Effector CD4-positive, alpha-beta T cell (primary cell): Measurements from ENCODE around the gene SRRM4.
"Not testable (repeated sequence)": the region's sequence is repeated elsewhere in the genome, so short reads cannot be mapped to it uniquely, and the experiment has no call there.

Experiments
- DNase-seq: peaks from one replicate; pipeline ENCODE4 v3.0.0-alpha.2; 2020

The SRRM4 gene

GRCh38 chr12:119071176-119071575 lies 89.8 kb downstream of the SRRM4 start:
- no peak for DNase-seq

GRCh38 chr12:119071638-119072231 lies 90.4 kb downstream of the SRRM4 start:
- DNase-seq = no peak

GRCh38 chr12:119072440-119072839 lies 91.1 kb downstream of the SRRM4 start:
- DNase-seq = no peak

- DNase-seq = no peak
Observed at GRCh38 chr12:119075222-119075787, 94.0 kb downstream of the SRRM4 start.

GRCh38 chr12:119075918-119076317 lies 94.6 kb downstream of the SRRM4 start:
- no peak for DNase-seq

- DNase-seq = no peak
Observed at GRCh38 chr12:119079530-119079929, 98.2 kb downstream of the SRRM4 start.

- DNase-seq = no peak
Observed at GRCh38 chr12:119082016-119082415, 100.7 kb downstream of the SRRM4 start.

- DNase-seq = no peak
Observed at GRCh38 chr12:119082496-119082895, 101.2 kb downstream of the SRRM4 start.

GRCh38 chr12:119088685-119089379 lies 107.5 kb downstream of the SRRM4 start:
- DNase-seq = no peak

- DNase-seq = no peak
Observed at GRCh38 chr12:119089380-119090013, 108.2 kb downstream of the SRRM4 start.

- DNase-seq = no peak
Observed at GRCh38 chr12:119090276-119090675, 108.9 kb downstream of the SRRM4 start.

GRCh38 chr12:119090865-119091264 lies 109.5 kb downstream of the SRRM4 start:
- no peak for DNase-seq

GRCh38 chr12:119096429-119097202 lies 115.3 kb downstream of the SRRM4 start:
- DNase-seq = no peak

GRCh38 chr12:119100933-119101332 lies 119.6 kb downstream of the SRRM4 start:
- no peak for DNase-seq

- no peak for DNase-seq
Observed at GRCh38 chr12:119102274-119102673, 120.9 kb downstream of the SRRM4 start.

- DNase-seq = no peak
Observed at GRCh38 chr12:119102714-119103113, 121.4 kb downstream of the SRRM4 start.

- DNase-seq = not testable (repeated sequence)
Observed at GRCh38 chr12:119104969-119105368, 123.6 kb downstream of the SRRM4 start.

- DNase-seq = no peak
Observed at GRCh38 chr12:119113496-119113986, 132.2 kb downstream of the SRRM4 start.

- DNase-seq = no peak
Observed at GRCh38 chr12:119114294-119114693, 133.0 kb downstream of the SRRM4 start.

GRCh38 chr12:119115296-119115905 lies 134.1 kb downstream of the SRRM4 start:
- DNase-seq = no peak

GRCh38 chr12:119117936-119118335 lies 136.6 kb downstream of the SRRM4 start:
- no peak for DNase-seq

GRCh38 chr12:119118625-119119024 lies 137.3 kb downstream of the SRRM4 start:
- DNase-seq = no peak
